ENCODE measurements around the gene ZNF462.

ZNF462 gene

DNA sequence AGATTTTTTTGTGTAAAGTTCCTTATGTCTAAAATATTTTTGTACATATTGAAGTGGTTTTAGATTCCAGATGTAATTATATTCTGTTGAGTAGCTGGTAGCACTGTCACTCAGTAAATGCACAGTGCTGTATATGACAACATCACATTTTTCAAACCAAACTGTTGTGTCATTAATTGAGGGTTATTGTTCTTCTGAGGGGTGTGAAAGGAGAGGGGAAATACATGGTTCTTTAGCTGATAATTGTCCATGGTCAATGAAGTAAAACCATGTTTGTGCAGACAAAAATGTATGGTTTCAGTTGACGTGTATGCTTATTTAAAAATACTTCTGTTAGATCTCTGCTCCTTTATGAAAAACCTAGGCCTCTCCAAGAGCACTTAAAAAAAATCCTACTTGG lies 3.3 kb downstream of the ZNF462 start:
- no peak for DNase-seq

DNA sequence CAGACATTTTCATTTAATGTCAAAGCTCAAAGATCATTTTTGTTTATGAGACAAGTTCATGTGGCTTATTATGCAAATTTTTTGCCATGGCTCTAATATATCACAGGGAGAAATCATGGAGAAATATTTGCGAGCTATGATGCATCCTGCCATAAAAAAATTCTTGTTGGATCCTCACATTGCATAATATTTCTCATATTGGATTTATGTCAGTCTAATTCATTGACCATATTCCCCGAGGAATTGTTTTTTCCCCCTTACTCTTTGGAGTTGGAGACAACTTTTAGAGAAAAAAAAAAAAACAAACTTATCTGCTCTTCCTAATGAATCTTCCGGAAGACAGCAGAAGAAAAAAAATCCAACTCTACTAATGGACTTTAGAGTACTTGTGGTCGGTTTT lies 4.3 kb downstream of the ZNF462 start:
- DNase-seq = no peak

GRCh38 chr9:106868087-106868486 lies 5.1 kb downstream of the ZNF462 start:
- no peak for DNase-seq

DNA sequence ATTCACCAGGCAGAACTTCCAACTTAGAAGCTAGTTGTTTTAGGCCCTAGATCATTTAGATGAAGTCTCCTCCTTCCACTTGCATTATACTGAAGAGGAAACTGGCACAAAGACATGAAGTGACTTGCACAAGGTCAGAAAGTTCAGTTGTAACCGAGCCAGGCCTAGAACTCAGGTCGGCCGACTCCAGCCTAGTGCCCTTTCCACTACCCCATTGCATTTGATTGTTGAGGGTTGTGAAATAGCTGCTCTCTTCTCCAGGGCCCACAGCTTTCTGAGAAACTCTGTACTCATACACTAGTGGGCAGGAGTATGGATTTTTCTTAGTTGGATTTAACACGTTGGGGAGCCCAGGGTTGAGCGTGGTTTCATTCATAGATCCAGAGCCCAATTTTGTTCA lies 5.6 kb downstream of the ZNF462 start:
- DNase-seq = no peak

- DNase-seq = no peak
Observed at GRCh38 chr9:106869028-106869427, 6.1 kb downstream of the ZNF462 start.

- DNase-seq = no peak
Observed at GRCh38 chr9:106869458-106869857, 6.5 kb downstream of the ZNF462 start.

DNA sequence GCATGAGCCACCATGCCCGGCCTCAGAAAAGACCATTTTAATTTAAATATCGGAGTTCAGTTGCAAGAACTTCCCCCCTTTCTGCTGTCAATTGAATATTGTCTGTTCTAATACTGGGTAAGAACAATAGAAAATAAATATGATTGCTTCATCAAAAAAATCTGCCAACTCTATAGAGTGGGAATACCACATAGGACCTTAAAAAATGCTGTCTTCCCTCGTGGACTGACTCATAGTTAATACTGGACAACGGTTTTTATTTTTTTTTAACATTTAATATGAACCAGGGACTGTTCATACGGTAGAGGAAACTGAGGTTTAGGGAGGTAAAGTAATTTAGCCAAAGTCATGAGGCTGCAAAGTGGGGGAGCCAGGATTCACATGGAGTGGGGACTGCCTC lies 9.7 kb downstream of the ZNF462 start:
- no peak for DNase-seq

GRCh38 chr9:106874031-106874430 lies 11.1 kb downstream of the ZNF462 start:
- DNase-seq = no peak

DNA sequence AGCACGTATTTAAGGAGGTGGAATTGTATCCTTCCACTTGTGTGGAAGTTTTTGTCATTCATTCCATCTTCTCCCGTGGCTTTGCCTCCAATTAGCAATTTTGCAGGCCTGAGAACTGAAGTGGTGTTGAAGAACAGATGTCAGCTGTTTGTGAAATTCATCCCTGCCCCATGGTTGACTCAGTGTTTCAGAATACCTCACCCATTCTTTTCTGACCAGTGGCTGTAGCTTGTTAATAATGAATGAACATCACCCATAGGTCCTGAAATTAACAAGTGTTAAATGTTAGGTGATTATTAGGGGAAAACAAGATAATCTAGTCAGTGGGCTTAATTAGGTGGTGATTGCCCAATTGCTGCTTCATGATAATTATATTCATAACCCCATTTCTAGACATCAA lies 11.7 kb downstream of the ZNF462 start:
- DNase-seq = no peak

DNA sequence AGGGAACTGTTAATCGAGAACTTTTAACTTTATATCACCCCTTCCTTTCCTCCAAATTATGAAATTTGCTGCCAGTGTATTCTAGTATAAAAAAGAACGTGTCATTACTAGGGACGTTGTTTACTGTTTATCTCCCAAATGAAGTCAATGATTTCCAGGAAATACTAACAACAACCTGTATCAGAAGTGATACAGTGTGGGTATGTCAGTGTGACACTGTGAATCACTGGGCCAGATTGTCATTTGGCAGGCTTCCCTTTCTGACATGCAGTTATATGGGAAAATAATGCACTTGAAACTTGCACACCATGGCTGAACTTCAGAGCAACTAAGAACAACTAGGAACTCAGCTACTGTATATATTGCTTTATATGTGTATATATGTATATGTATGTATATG lies 12.6 kb downstream of the ZNF462 start:
- DNase-seq = no peak

DNA sequence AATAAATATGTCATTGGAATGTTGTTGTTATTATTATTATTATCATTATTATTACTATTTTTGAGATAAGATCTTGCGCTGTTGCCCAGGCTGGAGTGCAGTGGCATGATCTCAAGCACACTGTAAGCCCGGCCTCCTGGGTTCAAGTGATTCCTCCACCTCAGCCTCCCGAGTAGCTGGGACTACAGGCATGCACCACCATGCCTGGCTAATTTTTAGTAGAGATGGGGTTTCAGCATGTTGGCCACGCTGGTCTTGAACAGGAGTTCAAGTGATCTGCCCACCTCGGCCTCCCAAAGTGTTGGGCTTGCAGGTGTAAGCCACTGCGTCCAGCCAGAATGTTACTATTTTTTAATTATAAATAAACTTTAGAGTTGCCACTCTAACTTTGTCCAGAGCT lies 14.4 kb downstream of the ZNF462 start:
- no peak for DNase-seq

- no peak for DNase-seq
Observed at GRCh38 chr9:106878081-106878837, 15.3 kb downstream of the ZNF462 start.

- DNase-seq = peak; percentile 67
Observed at GRCh38 chr9:106878934-106879333, 16.0 kb downstream of the ZNF462 start.

DNA sequence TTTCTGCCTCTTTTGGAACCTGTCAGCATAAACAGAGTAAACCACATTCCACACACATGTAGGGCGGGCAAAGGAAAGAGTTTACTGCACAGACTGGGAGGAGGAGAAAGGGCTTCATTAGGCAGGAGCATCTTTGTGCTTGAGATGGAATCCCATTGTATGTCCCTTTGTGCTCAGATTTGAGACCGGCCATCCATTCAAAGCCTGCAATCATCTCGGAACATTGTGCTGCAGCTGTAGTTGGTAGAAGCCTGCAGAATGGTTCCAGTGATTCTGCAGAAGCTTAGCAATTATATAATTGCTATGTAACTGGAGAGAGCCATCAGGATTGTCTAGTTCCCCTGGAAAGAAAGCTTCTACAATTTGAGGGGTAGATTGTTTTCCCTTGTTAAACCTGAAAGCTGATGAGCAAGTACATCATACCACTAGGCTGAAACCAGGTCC lies 16.5 kb downstream of the ZNF462 start:
- DNase-seq = no peak

DNA sequence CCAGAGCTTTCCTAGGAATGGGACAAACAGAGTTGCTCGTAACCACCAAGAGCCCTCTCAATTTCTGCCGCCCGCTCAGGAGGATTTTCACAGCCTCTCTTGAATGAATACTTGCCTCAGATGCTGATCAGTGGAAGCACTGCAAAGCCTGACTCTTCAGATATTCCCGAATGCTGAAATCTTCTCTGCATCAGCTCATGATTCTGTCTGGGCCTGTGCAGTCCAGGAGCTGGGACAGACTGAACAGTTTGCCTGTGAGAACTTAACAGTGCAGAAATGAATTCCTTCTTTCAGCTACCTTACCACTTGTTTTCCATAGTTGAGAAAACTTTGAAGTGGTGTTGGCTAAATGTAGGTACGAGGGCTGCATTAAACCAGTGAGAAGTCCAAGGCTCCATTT lies 17.1 kb downstream of the ZNF462 start:
- DNase-seq = no peak

DNA sequence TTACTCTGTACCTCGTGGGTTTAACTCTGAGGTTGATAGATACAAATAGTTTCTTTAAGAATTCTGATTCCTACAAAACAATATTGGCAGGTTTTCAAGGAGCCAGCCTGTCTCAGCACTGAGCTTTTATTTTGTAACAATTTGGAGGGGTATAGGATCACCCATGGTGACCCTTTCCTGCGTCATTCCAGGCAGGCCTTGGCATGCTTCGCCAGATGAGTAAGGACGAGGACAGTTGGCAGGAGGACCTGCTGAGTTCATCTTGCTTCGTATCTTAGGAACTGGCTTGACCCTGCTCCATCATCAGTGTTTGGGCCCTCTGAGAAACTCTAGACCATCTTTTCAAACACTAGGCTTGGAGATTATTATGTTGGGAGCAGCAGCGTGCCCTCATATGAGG lies 17.9 kb downstream of the ZNF462 start:
- DNase-seq = no peak

- DNase-seq = no peak
Observed at GRCh38 chr9:106883030-106883429, 20.1 kb downstream of the ZNF462 start.

- no peak for DNase-seq
Observed at GRCh38 chr9:106883626-106884190, 20.7 kb downstream of the ZNF462 start.

GRCh38 chr9:106885451-106885850 lies 22.5 kb downstream of the ZNF462 start:
- no peak for DNase-seq

GRCh38 chr9:106886111-106887046 lies 23.4 kb downstream of the ZNF462 start:
- DNase-seq = no peak

DNA sequence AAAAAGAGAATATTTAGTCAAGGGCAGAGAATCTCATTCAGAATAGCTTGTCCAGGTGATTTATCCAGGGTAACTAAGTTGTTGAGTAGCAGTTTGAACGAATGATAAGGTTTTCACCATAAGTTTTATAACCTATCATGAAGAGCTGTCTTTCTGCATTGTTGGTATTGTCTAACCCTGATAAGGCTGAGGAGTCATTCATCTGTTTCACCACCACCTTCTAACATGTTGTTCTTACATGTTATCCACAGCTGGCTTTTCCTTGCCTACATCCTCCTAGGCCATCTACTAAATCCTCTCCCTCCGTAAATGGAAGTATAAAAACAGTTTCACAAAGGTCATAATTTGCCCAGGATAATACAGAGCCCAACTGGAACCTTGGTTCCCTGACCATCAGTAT lies 24.1 kb downstream of the ZNF462 start:
- no peak for DNase-seq

- DNase-seq = no peak
Observed at GRCh38 chr9:106889061-106889590, 26.2 kb downstream of the ZNF462 start.

DNA sequence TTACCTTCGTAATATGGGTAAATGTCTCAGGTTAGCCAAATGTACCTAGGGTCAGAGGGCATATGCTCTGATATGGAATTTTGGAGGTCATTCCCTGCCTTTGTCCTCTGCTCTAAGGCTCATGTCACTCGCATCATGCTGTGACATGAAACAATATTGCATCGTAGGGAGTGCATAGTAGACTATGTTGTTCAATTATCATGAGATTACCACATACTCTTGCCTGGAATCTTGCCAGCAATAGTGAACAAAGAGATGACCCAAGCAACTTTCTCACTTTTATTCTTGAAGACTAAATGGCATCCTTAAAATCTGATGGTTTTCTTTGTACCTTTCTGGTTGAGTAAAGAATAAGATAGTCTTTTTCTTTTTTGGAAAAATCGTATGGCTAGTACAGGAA lies 27.6 kb downstream of the ZNF462 start:
- DNase-seq = no peak

DNA sequence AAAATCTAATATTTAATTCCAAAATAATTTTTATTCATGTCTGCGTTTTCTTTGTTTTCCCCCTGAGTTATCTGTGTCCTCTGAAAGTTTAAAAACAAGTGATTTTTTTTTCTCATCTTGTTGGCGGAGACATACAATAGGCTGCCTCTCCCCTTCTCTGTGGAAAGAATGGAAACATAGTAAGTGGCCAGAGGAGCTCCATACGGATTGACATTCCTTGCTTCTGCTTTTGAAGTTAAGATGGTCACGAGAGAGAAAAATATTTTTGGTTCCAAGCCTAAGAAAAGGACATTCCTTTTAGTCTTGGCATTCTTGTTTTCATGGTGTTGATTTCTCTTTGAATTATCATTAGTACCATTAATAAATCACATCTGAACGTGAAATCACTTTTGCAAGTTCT lies 28.3 kb downstream of the ZNF462 start:
- no peak for DNase-seq
